HG03521 (cell line): ENCODE data around the gene NDUFS2.
"Not testable (repeated sequence)": the region's sequence is repeated elsewhere in the genome, so short reads cannot be mapped to it uniquely, and the experiment has no call there.

ENCODE experiments used
- ATAC-seq: cut with Tn5 transposase; IDR thresholded peaks from one replicate; pipeline ENCODE4 v1.9.1; 2021; ENCODE audit warnings: mild to moderate bottlenecking, moderate library complexity; ENCODE audit not compliant: unreplicated experiment

The NDUFS2 gene

DNA sequence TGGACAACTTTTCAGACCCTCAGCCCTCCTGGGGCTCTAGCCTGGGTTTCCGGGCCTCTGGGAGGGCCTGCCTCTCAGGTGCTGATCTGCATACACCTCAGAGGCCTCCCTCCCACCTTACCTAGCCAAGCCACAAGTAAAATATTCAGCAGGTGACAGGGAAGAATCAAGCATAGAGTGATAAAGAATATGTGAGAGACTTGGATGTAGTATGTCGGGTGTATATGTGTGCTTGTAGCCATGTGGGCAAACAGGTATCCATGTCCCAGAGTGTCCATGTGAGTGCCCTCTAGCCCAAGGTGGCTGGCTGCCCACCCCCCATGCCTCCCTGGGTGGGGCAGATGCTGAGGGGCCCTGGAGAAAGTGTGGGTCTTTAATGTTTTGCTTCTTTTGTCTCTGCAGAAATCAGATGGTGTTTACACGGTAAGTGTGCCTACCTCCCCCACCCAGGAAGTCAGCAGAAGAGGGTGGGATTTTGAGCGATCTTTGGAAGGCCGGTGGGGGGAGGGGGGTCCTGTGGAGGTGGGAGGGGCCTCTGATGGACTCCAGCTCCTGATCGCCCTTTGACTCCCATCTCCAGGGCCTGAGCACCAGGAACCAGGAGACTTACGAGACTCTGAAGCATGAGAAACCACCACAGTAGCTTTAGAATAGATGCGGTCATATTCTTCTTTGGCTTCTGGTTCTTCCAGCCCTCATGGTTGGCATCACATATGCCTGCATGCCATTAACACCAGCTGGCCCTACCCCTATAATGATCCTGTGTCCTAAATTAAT, 16.3 kb downstream of the NDUFS2 start:
- no peak for ATAC-seq

DNA sequence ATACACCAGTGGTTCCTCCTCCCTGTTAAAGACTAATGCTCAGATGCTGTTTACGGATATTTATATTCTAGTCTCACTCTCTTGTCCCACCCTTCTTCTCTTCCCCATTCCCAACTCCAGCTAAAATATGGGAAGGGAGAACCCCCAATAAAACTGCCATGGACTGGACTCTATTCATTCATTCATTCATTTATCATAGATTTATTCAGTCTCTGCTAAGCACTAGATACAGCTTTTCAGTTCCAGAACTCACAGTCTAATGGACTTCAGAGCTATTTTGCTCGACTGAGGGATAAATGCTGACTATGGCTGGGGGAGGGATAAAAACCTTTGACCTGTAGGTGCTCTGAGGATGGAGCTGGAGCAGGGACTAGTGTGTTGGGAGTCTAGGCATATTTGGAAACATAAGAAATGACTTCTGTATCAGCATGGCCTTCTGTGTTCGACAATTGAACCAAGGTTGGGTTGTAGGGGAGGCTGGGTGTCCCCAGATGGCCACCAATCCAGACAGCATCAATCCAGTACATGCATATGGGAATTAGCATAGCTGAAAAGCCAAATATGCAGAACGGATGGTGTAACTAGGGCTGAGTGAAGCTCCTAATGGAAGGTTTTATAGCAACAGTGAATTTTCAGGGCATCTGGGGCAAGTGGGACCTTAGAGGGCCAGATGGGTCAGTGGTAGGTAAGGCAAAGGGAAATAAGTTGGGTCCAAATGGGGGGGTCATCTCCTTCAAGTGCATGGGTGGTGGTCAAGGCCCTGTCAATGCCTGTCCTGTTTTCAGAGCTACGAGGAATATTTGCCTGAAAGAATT, 17.1 kb downstream of the NDUFS2 start:
- no peak for ATAC-seq

DNA sequence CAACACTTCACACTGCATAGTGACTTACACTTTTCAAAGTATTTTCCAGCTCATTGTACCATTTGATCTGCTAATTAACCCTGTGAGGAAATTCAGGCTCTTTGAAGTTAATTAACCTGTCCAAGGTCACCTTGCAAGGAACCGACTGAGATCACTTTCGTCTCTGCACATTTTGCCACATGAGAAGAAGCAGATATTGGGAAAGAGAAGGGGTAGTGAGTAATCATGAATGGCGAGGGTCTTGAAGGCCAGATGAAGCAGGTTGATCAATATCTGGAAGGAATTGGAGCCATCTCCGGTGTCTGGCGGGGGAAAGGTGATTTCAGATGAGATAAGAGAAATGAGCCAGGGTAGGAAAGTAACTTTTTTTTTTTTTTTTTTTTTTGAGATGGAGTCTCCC, 17.8 kb downstream of the NDUFS2 start:
- ATAC-seq = no peak

DNA sequence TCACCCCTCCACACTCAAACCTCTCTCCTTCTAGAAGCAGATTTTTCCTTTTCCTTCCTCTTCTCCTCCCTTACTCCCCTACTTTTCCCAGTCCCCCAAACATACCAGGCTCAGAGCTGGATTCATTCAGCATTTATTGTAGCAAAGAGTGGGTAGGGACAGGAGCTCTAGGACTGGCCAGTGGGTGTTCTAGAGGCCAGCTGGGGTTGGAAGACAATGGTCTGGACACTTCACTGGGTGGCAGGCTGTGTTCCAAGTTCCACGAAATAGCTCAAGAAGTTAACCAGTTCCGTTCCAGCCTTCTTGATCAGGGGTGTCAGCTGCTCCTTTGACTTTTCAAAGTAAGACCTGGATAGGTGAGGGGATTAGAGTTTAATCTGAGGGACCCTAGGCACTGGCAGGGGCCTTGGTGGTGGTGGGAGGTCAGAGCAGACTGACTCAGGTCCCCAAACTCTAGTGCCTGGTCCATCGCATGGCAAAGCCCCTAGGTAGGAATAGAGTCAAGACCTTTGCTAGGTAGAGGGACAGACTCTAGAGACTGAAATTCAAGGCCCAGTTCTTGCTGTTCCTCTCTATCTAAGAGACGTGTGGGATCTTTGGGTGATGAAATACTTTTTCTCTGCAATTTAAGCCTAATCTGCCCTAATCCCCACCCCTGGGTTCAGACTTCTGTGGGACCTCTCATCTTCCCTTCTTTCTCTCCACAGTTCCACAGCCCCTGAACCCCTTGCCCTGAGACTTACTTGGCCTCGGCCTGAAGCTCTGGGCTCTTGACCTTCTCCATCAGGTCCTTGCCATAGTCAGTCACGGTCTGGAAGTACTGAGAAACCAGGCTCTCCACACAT, 20.2 kb downstream of the NDUFS2 start:
- ATAC-seq = no peak

DNA sequence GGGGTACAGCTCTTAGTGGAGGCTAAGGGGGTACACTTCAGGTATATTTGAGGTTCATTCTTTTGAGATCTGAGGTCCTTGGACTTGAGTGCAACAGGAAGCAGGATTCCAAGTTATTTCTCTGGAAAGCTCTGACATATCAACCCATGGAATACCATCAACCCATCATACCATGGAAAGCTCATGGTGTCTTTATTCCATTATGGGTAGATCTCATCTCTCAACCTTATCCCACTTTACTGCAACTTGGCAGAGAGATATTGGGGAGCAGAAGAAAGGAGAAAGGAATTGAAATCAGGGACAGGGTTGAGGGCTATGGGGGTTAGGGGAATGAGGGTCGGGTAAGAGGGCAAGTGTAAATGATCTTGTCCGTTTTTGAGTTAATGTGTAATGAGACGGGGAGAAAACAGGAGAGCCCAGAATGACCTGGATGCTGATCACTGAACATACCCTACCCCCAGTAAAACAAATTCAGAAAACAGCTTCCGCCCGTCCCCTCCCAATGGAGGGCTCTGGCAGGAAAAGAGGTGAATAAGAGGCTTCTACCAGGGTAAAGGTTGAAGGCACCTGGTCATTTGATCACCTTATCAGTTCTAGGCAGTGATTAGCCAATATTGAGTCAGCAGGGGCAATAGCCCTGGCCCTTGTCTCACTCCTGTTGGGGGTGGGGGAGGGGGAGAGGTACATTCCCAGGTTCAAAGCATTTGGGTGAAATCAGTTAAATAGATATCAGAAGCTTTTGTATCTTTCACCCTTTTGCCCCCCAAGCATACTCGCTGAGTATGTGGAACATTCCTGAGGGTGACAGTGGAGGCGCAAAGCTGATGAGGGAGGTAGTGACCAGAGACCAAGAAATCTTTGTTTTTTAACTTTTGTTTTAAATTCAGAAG, 21.9 kb downstream of the NDUFS2 start:
- no peak for ATAC-seq

DNA sequence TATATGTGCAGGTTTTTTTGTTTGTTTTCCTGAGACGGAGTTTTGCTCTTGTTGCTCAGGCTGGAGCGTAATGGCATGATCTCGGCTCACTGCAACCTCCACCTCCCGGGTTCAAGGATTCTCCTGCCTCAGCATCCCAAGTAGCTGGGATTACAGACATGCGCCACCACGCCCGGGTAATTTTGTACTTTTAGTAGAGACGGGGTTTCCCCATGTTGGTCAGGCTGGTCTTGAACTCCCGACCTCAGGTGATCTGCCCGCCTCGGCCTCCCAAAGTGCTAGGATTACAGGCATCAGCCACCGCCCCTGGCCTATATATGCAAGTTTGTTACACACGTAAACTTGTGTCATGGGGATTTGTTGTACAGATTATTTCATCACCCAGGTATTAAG, 22.5 kb downstream of the NDUFS2 start:
- ATAC-seq = not testable (repeated sequence)

DNA sequence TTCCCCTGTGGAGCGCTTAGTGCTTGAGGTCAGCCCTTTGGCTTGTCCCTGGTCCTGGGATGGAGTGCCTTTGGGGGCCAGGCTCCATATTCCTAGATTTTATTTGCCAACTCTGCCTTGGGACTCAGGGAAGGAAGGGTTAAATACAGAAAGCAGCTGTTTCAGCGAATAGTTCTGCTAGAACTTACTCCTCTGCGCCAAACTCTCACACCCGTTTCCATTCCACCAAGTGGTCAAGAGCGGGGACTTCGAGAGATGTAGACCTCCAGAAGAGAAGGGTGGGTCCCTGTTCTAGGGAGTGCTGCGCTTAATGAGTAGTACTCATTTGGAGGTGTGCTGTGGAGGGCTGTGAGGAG, 23.0 kb downstream of the NDUFS2 start:
- ATAC-seq = no peak

DNA sequence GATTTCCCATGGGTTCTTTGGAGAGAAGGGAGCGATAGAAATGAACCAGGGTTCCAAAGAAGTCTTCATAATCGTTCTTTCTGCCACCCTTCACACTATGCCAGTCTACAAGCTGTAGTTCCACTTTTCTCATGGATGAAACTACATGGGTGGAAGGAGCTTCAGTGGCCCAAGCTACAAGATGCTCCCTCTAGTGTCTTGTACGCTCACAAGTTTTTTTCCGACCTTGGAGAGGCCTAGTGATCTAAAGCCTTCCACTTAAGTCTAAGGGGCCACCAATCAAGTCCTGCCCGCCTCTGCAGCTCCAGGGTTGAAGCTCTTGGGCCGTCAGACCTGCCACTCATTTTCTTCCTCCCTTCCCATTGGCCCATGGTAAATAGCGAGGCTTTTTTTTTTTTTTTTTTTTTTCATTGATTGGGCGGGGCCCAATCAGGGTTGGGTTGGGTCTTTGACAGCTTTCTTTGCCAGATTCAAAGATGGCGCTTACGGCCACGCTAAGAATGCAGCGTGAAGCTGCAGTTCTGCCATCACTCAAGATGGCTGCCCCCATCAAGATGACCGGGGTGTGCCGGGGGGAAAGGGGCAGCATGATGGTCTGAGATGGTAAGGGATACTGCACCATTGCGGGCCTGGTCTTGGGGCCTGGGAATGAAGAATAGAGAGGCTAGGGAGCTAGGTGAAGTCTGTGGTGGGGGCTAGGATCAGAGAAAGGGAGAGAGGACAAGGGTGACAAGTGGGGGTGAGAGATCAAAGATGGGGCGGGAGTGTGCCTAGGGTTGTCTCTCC, 23.6 kb downstream of the NDUFS2 start, which contains the start of gene TOMM40L:
Gene TOMM40L (plus strand): TSS at position 527 of the 786 bp plus-strand sequence. CDS start 430 bp downstream, outside the sequence.
- peak; percentile 94 for ATAC-seq

DNA sequence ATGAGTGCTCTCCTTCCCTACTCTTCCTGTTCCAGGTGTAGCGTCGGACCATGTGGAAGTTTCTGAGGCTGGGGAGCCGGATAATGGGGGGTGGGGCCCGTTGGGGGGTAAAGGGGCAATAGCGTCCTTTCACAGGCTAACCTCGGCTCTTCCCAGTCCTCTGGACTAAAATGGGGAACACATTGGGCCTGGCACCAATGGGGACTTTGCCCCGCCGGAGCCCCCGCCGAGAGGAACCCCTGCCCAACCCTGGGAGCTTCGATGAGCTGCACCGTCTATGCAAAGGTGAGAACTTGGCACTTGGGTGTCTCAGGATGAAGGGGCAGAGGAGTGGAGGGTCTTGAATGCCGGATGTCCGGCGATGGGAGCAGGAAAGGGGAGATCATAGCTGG, 24.1 kb downstream of the NDUFS2 start:
- ATAC-seq = no peak

DNA sequence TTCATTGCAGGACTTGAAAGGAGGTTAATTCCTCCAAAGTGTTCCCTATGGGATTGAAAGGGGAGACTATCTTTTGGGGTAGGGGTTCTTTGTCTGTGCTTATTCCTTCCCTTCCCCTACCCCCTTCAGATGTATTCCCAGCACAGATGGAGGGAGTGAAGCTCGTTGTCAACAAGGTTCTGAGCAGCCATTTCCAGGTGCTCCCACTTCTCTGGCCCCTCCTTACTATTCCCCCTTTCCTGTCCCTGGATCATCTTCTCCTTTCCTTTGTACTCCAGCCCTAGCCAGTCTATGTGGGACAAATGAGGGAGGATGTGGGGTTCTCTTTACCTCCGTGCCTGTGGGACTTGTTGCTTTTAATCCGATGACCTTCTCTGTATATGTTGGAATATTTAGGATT, 24.6 kb downstream of the NDUFS2 start:
- no peak for ATAC-seq

DNA sequence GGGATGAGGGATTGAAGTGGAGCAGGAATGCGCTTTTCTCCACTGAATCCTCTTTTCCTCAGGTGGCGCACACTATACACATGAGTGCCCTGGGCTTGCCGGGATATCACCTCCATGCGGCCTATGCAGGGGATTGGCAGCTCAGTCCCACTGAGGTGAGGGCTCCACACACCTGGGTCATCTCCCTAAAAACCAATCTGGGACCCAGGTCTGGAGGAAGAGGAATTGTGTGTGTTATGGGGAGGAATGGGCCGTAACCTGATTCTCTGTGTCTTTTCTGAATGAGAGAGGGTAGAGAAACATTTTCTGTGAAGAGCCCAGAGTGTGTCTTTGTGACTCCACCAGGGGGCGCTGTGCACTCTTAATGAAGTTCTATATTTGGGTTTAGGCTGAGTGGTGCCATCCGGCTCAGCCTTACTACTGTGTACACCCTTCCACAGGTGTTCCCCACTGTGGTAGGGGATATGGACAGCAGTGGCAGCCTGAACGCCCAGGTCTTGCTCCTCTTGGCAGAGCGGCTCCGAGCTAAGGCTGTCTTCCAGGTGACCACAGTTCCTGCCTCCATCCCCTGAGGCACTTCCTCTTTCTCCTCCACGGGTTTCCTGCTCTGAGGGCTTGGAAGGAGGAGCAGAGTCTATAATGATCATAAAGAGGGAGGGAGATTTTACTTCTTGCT, 25.2 kb downstream of the NDUFS2 start:
- ATAC-seq = peak; percentile 31

DNA sequence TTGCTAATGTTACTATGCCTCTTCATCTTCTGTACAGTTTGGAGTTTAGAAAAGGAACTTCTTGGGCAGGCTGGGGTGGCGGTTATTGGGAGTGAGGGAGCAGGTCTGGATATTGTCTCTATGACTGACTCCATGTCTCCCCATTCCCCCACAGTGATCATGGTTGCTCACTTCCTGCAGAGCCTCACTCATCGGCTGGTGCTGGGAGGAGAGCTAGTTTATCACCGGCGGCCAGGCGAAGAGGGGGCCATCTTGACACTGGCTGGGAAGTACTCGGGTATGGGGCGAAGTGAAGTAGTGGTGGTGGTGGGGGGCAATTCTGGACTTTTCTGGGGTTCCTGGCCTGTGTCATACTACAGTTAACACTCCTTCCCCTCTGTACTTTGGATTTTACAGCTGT, 25.9 kb downstream of the NDUFS2 start:
- ATAC-seq = no peak

DNA sequence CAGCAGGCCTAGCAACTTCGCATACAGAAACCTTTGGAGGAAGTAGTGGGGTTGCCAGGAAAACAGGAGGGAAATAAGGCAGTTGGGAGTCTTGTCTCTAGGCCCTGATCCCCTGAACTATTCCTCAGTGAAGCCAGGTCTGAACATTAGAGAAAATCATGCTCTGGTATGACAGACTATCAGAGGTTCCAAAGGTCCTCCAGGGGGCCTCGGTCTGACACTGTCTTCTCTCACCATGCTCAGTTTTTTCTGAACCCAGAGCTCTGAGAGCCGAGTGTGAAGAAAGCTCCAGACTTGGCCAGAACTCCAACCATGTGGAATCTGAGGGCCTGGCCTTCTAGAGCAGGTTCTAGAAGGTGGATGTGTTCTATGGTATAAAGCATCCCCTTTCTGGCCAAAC, 27.7 kb downstream of the NDUFS2 start:
- ATAC-seq = no peak

DNA sequence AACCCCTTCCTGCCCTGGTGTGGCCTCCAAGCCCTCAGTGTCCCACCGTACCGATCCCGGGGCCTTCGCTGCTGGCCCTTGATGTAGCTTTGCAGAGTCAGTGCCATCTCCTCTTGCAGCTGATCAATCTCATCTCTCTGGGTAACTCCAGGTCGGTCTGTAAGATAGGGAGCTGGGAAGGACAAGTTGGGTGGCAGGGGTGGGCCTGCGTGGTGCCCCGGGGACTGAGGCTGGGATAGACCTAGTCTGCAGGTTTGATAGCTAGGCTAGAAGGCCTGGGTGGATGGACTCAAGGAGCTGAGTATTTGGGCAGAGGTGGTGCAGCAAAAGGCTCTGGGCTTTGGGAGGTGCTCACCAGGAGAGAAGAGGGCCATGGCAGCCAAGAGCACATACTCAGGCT, 28.6 kb downstream of the NDUFS2 start:
- ATAC-seq = no peak

DNA sequence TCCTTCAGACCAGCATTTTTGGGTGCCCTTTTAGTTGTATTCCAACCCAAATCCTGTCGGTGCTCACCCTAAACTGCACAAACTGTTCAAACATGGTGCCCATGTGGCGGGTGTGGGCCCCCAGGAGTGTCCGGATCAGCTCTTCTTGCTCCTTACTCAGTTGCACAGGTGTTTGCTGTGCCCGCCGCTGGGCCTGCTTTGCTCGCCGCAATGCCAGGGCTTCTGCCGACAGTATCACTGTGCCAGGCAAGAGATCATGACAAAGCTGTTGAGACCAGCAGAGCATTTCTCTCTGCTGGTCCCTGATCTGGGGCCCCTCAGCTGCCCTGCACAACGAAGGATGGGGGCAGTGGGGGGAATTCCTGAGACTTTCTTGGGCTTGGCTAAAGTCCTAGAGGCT, 30.9 kb downstream of the NDUFS2 start:
- no peak for ATAC-seq

DNA sequence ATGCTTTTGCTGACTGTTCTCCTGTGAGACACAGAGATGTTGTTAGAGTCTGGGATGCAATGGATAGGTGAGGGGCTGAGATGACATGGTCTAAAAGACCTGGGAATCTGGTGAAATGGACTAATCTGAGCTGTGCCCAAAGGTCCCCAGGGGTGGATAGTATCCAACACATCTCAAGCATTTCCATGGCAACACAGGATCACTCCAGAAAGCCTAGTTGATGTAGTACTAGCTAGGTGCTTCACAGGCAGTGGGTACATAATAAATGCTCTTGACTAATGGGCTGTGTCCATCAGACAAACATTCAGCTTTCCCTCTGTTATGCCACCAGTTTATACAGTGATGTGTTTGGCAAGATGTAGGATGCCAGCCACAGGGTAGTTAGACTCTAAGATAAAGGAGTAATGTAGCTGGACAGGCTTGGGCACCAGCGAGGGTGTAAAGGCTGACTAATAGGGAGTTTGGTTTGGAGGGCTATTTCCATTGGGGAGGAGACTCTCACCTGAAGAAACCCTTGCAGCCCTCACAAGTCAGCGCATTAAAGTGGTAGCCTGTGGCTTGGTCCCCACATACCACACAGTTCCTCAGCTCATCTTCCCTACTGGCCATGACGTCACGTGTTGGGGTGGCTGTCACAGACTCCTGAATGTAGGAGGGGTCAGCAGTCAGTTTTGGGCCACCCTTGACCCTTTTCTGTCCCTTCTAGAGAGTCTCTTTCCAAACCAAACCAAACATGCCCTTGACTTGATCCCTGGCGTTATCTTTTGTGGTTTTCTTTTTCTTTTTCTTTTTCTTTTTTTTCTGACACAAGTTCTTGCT, 34.0 kb downstream of the NDUFS2 start:
- ATAC-seq = no peak

DNA sequence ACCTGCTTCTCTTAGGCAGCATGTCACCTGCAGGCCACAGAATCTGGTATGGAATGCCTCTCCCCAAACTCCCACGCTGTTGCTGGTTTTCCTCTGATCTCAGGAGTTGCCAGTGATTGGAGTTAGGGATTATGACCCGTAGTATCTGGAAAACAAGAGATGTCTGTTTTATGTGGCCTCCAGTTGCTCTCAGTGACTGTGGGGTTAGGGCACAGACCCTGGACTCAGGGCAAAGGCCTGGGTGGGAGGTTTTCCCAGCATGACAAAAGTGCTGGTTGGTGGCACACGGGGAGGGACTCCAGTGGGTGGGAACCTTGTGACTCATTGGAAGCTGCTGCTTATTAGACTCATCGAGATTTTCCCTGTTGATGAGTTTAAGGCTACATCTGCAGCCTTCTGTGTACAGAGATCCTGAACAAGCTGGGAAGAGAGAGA, 35.9 kb downstream of the NDUFS2 start, which contains the start of gene NR1I3:
Gene NR1I3 (minus strand): TSS at position 165 of the 435 bp plus-strand sequence. CDS start 1,638 bp downstream, outside the sequence.
- no peak for ATAC-seq

DNA sequence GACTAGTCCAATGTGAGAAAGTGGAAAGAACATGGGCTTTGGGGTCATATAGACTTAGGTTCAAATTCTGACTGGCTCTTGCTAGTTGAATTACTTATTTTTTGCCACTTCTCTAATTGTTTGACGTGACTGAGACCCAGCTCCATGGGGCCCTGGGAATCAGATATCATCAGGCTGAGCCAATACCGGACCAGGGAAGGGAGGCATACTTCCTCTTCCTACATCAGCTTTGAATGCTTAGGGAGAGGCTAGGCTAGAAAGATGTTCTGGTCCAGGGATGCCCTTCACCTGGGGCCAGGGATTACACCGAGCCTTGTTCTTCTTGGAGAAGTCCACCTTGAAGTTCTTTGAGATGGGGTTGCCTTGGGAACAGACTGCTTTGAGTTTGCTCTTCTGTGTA, 39.5 kb downstream of the NDUFS2 start:
- ATAC-seq = no peak
